Stomach (tissue), 4 donors: Measurements from ENCODE around the gene DIDO1.

Experiments
- POLR2A ChIP-seq, 4 donors: fragments of 450-650 bp; IDR thresholded peaks; one replicate each; pipeline ENCODE4 v1.6.1; 2016; ENCODE audit warnings: antibody characterized with exemption in 4 of 4, control low read depth in 2 of 4, mild to moderate bottlenecking in 1 of 4, moderate library complexity in 1 of 4
- POLR2AphosphoS5 ChIP-seq, 3 donors: sonication (generic); formaldehyde crosslinking; IDR thresholded peaks; one replicate each; pipeline ENCODE4 v1.6.1; 2016; ENCODE audit warnings: antibody characterized with exemption in 3 of 3
- TF ChIP-seq, protein P1 (sequence below), 7 experiments: fragments of 450-650 bp in 4 of 7; fragments of 200-600 bp in 3 of 7; sonication (generic) in 3 of 7; IDR thresholded peaks; one replicate each; pipeline ENCODE4 v1.5.1; 2016 to 2019; ENCODE audit warnings: antibody characterized with exemption in 7 of 7, control low read depth in 2 of 7, mild to moderate bottlenecking in 1 of 7

DNA sequence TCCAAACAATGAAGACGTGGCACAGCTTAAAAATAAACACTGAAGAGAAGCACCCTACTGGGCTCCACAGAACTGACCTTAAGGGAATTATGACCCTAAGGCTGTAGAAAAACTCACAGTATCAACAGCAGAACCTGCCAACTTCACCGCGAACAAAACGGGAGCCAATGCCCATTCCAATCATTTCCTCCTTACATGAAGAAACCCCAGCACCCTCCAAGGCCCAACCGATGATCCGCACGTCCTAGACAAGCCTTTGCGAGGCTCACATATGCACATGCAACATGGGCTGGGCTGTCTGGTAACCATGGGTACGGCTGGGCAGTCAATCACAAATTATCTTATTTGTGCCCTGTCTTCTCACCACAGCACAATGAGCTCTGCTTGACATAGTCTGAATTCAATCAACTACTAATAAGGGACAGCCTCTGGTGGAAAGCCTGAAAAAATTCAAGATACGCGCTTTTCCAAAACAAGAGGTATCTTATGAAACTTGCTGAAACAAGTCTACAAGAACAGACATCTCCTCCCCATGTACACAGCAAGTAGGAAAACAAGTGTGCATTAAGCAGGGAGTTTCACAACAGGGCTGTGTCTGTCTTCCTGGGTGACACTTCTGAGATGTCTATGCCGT, 1.7 kb downstream of the DIDO1 start:
- TF ChIP-seq, protein P1, sequence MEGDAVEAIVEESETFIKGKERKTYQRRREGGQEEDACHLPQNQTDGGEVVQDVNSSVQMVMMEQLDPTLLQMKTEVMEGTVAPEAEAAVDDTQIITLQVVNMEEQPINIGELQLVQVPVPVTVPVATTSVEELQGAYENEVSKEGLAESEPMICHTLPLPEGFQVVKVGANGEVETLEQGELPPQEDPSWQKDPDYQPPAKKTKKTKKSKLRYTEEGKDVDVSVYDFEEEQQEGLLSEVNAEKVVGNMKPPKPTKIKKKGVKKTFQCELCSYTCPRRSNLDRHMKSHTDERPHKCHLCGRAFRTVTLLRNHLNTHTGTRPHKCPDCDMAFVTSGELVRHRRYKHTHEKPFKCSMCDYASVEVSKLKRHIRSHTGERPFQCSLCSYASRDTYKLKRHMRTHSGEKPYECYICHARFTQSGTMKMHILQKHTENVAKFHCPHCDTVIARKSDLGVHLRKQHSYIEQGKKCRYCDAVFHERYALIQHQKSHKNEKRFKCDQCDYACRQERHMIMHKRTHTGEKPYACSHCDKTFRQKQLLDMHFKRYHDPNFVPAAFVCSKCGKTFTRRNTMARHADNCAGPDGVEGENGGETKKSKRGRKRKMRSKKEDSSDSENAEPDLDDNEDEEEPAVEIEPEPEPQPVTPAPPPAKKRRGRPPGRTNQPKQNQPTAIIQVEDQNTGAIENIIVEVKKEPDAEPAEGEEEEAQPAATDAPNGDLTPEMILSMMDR (IDR thresholded peaks at IDR 0.05), result no peak
- TF ChIP-seq POLR2A (IDR thresholded peaks at IDR 0.05) (no peak), POLR2AphosphoS5 (IDR thresholded peaks at IDR 0.05) (no peak)
